Fibroblast of the aortic adventitia (primary cell): ENCODE measurements around the gene UNKL. TPM values are rescaled to one million over a fixed set of nuclear protein-coding genes. Genes with fewer than 3 reads are reported as not detected.
"Not testable (repeated sequence)": the region's sequence is repeated elsewhere in the genome, so short reads cannot be mapped to it uniquely, and the experiment has no call there.

Source experiments
- DNase-seq: peaks from one replicate; pipeline ENCODE4 v3.0.0-alpha.2; 2010; ENCODE audit warnings: low read depth
- H3K4me3 ChIP-seq: 2 replicates; pipeline ENCODE4 v1.5.1; 2011; ENCODE audit warnings: low read depth, mild to moderate bottlenecking, control low read depth, low read length, moderate library complexity
- CTCF ChIP-seq: IDR thresholded peaks from 2 replicates; pipeline ENCODE4 v1.5.1; 2011; ENCODE audit warnings: mild to moderate bottlenecking, low read length, control low read depth, inconsistent platforms; ENCODE audit not compliant: insufficient read depth
- total RNA-seq: library from RNA; depleted of rRNA; stranded (reverse); fragments of >200 nt; gene quantifications from 2 replicates; pipeline ENCODE4 v1.2.3, GENCODE V29; 2012; ENCODE audit warnings: low replicate concordance

UNKL gene
- total RNA-seq, 1 donor = 11.5 TPM

GRCh38 chr16:1330931-1331711, 83.4 kb downstream of the UNKL start:
- no peak for TF ChIP-seq CTCF
- no peak overlapping the region for H3K4me3 ChIP-seq
- DNase-seq = no peak

- no peak for DNase-seq
- H3K4me3 ChIP-seq = no peak overlapping the region
- TF ChIP-seq CTCF = peak; percentile 39
Observed at GRCh38 chr16:1330260-1330914, 84.1 kb downstream of the UNKL start.

- H3K4me3 ChIP-seq, DNase-seq: not testable (repeated sequence)
Observed at GRCh38 chr16:1328961-1329360, 85.5 kb downstream of the UNKL start.

GRCh38 chr16:1328136-1328535, 86.4 kb downstream of the UNKL start:
- not testable (repeated sequence) for H3K4me3 ChIP-seq, DNase-seq

- no peak for TF ChIP-seq CTCF
- DNase-seq = no peak
Observed at GRCh38 chr16:1327619-1327947, 86.9 kb downstream of the UNKL start.

GRCh38 chr16:1326946-1327618, 87.4 kb downstream of the UNKL start:
- DNase-seq = no peak
- no peak overlapping the region for H3K4me3 ChIP-seq
- no peak for TF ChIP-seq CTCF

More at GRCh38 chr16:1327619-1327947, 86.9 kb downstream of the UNKL start:
- H3K4me3 ChIP-seq = no peak overlapping the region

GRCh38 chr16:1326391-1326790, 88.1 kb downstream of the UNKL start:
- DNase-seq = no peak
- H3K4me3 ChIP-seq = no peak overlapping the region
- TF ChIP-seq CTCF = no peak
